Measurements from ENCODE around the gene DOCK4. TPM values are rescaled to one million over a fixed set of nuclear protein-coding genes. Genes with fewer than 3 reads are reported as not detected.

Gene DOCK4
- total RNA-seq, 1 donor from 2014 or later: 32.2 TPM

- Mint-ChIP-seq H3K36me3 (ENCODE audit: low read depth, unreplicated experiment) (peaks cover 3% of the 10 kb centered on the region), H3K27ac (ENCODE audit: unreplicated experiment) (no peak overlapping the region), H3K9me3 (ENCODE audit: unreplicated experiment) (peaks cover 19% of the 10 kb centered on the region), H3K4me1 (ENCODE audit: low read depth, unreplicated experiment) (no peaks in the 10 kb centered on the region), H3K27me3 (ENCODE audit: low read depth, unreplicated experiment) (no peaks in the 10 kb centered on the region), H3K4me3 (ENCODE audit: unreplicated experiment) (no peak overlapping the region)
- H3K27ac ChIP-seq (ENCODE audit: low read depth, low read length): no peak overlapping the region
- H3K79me2 ChIP-seq (ENCODE audit: insufficient read depth, low read length): no peaks in the 10 kb centered on the region
- no peak overlapping the region for H3K4me3 ChIP-seq (ENCODE audit: insufficient read depth, low read depth, low read length)
- H4K20me1 ChIP-seq (ENCODE audit: insufficient read depth, low read length): no peaks in the 10 kb centered on the region
- no peaks in the 10 kb centered on the region for H3K4me1 ChIP-seq (ENCODE audit: insufficient read depth, low read length)
- FAIRE-seq (no peak), DNase-seq (ENCODE audit: low read depth) (no peak)
- H3K9me3 ChIP-seq (ENCODE audit: insufficient read depth, low read depth, low read length): peaks cover 5% of the 10 kb centered on the region
- TF ChIP-seq CTCF (IDR thresholded peaks at IDR 0.05; ENCODE audit: insufficient read depth, low read depth, low read length): no peak
- TF ChIP-seq EZH2 (IDR thresholded peaks at IDR 0.05; ENCODE audit: insufficient read depth, low read length): no peak
- H3K27me3 ChIP-seq (ENCODE audit: insufficient read depth, low read length): no peaks in the 10 kb centered on the region
- no peak overlapping the region for H3K4me2 ChIP-seq (ENCODE audit: low read length)
- H3K9ac ChIP-seq (ENCODE audit: low read length): no peak overlapping the region
- H2AFZ ChIP-seq (ENCODE audit: low read depth, low read length): no peak overlapping the region
- no peaks in the 10 kb centered on the region for H3K36me3 ChIP-seq (ENCODE audit: insufficient read depth, low read length)
Observed at GRCh38 chr7:111718886-111719285, 487.3 kb downstream of the DOCK4 start.

- Histone ChIP-seq H3K9me3 (ENCODE audit: insufficient read depth, low read depth, low read length) (peaks cover 1% of the 10 kb centered on the region), H4K20me1 (ENCODE audit: insufficient read depth, low read length) (no peaks in the 10 kb centered on the region), H3K4me2 (ENCODE audit: low read length) (no peak overlapping the region), H3K4me3 (ENCODE audit: insufficient read depth, low read depth, low read length) (no peak overlapping the region), H3K36me3 (ENCODE audit: insufficient read depth, low read length) (no peaks in the 10 kb centered on the region), H3K9ac (ENCODE audit: low read length) (no peak overlapping the region), H3K4me1 (ENCODE audit: insufficient read depth, low read length) (no peaks in the 10 kb centered on the region), H2AFZ (ENCODE audit: low read depth, low read length) (no peak overlapping the region), H3K27me3 (ENCODE audit: insufficient read depth, low read length) (no peaks in the 10 kb centered on the region), H3K27ac (ENCODE audit: low read depth, low read length) (no peak overlapping the region), H3K79me2 (ENCODE audit: insufficient read depth, low read length) (no peaks in the 10 kb centered on the region)
- Mint-ChIP-seq H3K27ac (ENCODE audit: unreplicated experiment) (no peak overlapping the region), H3K27me3 (ENCODE audit: low read depth, unreplicated experiment) (no peaks in the 10 kb centered on the region), H3K36me3 (ENCODE audit: low read depth, unreplicated experiment) (no peaks in the 10 kb centered on the region), H3K9me3 (ENCODE audit: unreplicated experiment) (peaks cover 6% of the 10 kb centered on the region), H3K4me3 (ENCODE audit: unreplicated experiment) (no peak overlapping the region), H3K4me1 (ENCODE audit: low read depth, unreplicated experiment) (no peaks in the 10 kb centered on the region)
- no peak for FAIRE-seq
- no peak for DNase-seq (ENCODE audit: low read depth)
- TF ChIP-seq CTCF (IDR thresholded peaks at IDR 0.05; ENCODE audit: insufficient read depth, low read depth, low read length) (no peak), EZH2 (IDR thresholded peaks at IDR 0.05; ENCODE audit: insufficient read depth, low read length) (no peak)
Observed at GRCh38 chr7:111711426-111712065, 494.7 kb downstream of the DOCK4 start.

GRCh38 chr7:111710839-111711380 lies 495.3 kb downstream of the DOCK4 start:
- Histone ChIP-seq H3K27me3 (ENCODE audit: insufficient read depth, low read length) (no peaks in the 10 kb centered on the region), H3K79me2 (ENCODE audit: insufficient read depth, low read length) (no peaks in the 10 kb centered on the region), H3K9me3 (ENCODE audit: insufficient read depth, low read depth, low read length) (peaks cover 5% of the 10 kb centered on the region), H3K4me3 (ENCODE audit: insufficient read depth, low read depth, low read length) (no peak overlapping the region), H3K4me1 (ENCODE audit: insufficient read depth, low read length) (no peaks in the 10 kb centered on the region), H3K9ac (ENCODE audit: low read length) (no peak overlapping the region), H4K20me1 (ENCODE audit: insufficient read depth, low read length) (no peaks in the 10 kb centered on the region), H2AFZ (ENCODE audit: low read depth, low read length) (no peak overlapping the region), H3K36me3 (ENCODE audit: insufficient read depth, low read length) (no peaks in the 10 kb centered on the region), H3K4me2 (ENCODE audit: low read length) (no peak overlapping the region), H3K27ac (ENCODE audit: low read depth, low read length) (no peak overlapping the region)
- DNase-seq (ENCODE audit: low read depth): no peak
- H3K27ac Mint-ChIP-seq (ENCODE audit: unreplicated experiment): no peak overlapping the region
- H3K4me3 Mint-ChIP-seq (ENCODE audit: unreplicated experiment): no peak overlapping the region
- peaks cover 4% of the 10 kb centered on the region for H3K9me3 Mint-ChIP-seq (ENCODE audit: unreplicated experiment)
- no peaks in the 10 kb centered on the region for H3K4me1 Mint-ChIP-seq (ENCODE audit: low read depth, unreplicated experiment)
- H3K36me3 Mint-ChIP-seq (ENCODE audit: low read depth, unreplicated experiment): no peaks in the 10 kb centered on the region
- no peak for FAIRE-seq
- TF ChIP-seq EZH2 (IDR thresholded peaks at IDR 0.05; ENCODE audit: insufficient read depth, low read length) (no peak), CTCF (IDR thresholded peaks at IDR 0.05; ENCODE audit: insufficient read depth, low read depth, low read length) (no peak)
- no peaks in the 10 kb centered on the region for H3K27me3 Mint-ChIP-seq (ENCODE audit: low read depth, unreplicated experiment)
